AG20443 (cell line): ENCODE measurements around the gene TMEM236.
A peak's percentile ranks its signal among the peaks of the same experiment; 100 is the strongest.

ENCODE experiments used
- DNase-seq: peaks from one replicate; pipeline ENCODE4 v3.0.0; 2012; ENCODE audit warnings: low spot score, mixed read lengths

The TMEM236 gene

DNA sequence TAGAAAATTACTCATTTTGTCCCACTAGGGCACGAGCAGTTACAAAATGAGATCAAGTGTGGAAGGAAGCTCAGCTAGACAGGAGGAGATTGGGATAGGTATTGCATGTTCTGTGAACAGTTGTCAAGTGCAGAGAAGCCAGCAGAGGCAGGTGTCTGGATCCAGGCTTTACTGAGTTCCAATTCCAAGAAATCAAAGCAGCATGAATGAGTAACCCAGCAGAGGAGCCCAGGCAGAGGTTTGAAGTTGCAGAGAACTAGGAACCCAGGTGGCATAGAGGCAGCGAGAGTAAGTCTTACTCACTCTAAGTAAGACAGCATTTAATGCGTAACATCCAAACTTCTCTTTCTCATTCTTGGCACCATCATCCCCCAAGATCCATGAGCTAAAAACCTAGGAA lies 68.9 kb downstream of the TMEM236 start:
- no peak for DNase-seq

DNA sequence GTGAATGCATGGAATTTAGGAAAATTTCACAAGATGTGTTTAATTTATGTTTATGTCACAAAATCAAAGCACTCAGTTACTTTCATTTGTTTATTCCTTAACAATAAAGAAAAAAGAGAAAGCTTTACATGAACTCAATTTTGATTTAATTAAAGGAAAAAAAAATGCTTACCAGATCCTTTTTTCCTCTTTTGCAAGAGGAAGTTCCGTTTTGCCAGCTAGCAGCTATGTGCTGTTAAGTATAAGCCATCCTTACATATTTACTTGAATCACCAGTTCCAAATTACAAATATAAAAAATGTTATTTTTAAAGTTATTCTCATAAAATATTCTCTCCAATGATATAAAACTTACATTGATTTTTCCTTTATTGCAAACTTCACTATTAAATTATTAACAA lies 69.9 kb downstream of the TMEM236 start:
- no peak for DNase-seq

DNA sequence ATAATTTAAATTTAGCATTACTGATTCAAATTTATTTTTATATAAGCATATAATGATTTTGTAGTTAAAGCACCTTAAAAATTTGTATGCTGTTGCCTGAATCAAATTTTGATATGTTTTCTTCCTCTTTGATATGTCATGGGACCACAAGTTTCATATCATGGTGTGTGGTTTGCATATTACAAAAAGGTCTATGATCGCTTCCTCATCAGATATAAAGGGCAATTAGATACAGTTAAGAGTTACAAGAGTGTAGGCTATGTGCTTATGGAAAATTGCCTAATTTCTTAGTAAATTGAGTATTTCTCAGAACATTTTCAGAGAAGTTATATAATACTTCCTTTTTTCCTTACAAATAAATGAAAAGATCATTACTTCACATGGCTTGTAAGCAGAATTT lies 79.3 kb downstream of the TMEM236 start:
- no peak for DNase-seq

DNA sequence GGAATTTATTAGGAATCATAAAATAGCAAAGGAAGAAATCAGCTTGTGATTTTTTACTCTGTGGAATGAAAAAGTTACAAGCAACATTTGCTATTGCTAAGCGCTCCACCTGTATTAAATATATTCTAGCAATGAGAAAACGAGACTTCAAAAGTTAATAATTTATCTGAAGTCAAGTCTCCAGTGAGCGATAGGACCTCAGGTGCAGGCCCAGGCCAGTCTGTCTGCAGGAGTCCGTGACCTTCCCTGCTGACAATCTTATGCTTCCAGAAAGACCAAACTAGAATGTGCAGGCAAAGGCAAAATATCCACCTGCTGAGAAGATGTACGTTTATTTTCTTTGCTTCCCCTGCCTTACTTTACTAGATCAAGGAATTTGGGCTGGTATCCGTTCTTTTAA lies 79.9 kb downstream of the TMEM236 start:
- DNase-seq: no peak

DNA sequence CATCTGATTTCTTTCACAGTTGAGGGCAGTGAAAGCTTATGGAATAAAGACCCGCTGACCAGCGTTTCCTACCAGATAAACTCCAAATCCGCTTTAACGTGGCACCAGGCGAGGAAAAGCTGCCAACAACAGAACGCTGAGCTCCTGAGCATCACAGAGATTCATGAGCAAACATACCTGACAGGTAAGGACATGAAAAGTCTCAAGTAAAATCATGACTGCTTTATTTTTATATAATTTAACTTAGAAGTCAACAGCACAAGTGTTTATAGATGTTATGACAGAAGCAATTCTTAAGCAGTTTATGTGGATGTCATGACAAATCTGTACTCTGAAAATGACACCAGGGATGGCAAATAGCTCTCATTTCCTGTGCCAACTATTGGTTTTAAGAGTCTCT lies 81.7 kb downstream of the TMEM236 start:
- DNase-seq: no peak

DNA sequence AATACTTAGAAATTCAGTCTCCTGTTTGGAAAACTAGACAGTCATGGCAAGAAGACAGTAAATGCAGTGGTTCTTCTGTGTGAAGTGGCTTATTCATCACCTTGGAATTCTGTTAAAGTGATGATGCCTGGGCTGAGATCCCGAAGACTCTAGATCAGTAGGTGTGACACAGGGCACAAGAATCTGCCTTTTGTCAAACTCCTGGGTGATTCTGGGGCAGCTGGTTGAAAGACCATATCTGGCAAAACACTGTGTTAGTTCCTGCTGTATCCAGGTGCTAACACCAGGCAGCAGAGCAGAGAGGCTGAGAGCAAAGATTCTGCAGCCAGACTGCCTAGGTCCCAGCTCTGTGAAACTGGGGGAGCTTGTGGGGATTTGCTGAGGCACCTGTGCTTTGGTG lies 83.7 kb downstream of the TMEM236 start:
- peak; percentile 89 for DNase-seq

DNA sequence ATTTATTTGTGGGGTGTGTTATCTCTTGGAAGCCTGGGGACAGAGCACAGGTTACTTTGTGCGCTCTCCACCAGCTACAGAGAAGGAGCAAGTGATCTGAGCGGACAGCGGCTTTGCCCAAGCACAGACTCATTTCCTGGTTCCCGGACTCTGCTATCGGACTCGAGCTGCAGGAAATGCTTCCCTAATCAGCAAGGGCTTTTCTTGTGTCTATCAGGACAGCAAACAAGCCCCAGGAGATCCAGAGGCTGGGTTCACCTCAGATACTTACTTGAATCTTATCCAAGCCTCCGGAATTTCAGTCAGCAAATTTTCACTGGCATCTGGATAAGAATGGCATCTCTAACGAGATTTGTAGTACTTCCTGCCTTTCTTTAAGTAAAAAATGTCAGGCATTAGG lies 84.9 kb downstream of the TMEM236 start:
- DNase-seq: peak; percentile 34

DNA sequence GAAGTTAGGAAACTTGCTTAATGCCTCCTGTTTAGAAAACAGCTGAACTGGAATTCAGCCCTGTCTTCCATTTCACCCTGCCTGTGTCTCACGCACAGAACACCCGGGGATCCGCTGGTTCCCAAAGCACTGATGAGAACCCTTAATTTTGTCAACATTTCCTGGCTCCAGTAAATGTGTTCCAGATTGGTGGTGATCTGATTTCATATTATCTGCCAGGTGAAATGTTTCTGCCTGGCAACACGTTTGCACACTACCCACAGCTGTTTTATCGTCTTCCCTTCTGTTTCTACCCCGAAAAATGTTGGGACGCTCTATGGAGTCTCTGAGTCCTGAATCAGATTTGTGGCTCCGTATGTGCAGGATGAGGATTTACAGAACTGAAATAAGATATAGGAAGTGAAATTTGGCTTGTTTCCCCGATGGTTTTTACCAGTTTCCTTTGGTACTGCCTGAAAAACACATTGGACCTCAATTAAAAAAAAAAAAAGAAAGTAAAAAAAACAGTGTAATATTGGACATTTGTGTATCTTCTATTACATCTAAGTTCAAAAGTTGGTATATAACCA lies 86.2 kb downstream of the TMEM236 start:
- no peak for DNase-seq

DNA sequence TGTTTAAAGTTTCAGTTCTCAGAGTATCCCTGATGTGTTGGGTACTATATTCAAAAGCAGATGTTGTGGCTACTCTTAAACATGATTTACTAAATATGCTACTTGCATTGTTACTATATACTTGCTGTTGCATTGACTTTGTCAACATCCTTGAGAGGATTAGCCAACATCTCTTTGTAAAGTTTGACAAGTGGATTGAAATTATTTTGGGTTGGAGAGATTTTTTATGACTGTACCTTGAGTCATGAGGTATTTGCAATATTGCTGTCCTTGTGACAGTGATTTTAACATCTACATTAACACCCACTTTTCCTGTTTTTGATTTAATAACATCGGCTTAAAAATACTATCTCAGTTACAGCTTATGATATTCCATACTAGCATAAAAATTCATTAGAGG lies 89.0 kb downstream of the TMEM236 start:
- no peak for DNase-seq

DNA sequence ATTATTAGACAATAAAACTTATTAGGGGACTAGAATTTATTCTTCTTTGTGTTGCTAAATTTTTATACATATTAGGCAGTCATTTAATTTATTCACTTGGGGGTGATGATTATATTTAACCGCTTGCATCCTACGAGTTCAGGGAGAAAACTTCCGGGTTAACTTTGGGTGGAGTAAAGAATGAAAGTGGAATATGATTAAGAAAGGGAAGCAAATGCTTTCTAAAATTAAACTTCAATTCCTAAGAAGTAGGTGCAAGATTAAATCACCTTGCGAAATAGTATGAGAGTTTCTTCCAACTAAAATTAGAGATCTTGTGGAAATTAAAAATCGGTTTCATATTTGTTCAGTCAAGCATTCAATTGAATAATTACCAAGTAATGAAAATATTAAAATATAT lies 90.6 kb downstream of the TMEM236 start:
- DNase-seq: no peak

DNA sequence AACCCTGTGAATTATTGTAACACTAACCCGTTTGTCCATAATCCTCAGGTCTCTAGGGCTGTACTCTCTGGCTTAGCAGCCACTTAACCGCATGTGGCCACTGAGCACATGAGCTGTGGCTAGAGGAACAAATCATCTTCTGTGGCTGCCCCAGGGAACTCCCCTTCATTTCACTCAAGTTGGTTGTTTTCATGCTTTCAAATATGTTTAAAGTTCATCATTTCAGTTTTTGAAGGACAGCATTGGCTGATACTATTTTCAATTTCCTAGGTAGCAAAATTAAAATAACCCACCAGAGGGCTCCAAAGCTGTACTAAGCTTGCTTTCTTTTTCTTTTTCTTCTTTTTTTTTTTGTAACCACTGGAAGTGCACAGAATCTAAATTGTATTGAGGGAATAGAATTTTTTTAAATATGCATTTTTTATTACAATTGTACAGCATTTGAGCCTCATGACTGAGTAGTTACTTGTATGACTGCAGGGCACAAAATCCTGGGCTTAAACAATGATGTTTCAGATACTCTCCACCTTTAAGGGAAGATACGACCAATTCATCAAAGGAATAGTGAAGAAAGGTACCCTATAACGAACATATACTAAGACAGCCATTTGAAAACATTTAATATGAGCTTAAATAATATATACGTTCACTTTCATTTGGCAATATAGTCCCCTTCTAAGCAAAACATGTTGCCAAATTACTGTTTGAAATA lies 95.7 kb downstream of the TMEM236 start:
- peak; percentile 42 for DNase-seq

DNA sequence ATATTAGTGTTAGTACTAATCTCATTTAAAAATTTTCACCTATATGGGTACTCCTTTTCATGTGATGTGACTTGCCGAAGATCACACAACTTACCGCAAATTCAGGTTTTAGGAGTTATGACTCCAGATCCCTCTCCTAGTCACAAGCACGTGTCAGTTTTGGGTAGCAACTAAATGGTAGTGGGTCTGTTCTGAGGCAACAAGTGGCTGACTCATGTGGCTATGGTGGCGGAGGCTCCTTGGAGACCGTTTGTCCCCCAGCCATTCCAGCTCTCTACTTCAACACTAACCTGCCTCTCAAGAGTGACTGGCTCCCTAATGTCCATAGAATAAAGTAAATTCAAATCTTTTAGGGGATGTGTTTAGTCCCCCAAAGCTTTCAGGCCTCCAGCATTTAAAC lies 96.6 kb downstream of the TMEM236 start:
- DNase-seq: no peak
